HG03378 (cell line): ENCODE measurements around the gene TVP23C.

ENCODE experiments used
- ATAC-seq: cut with Tn5 transposase; IDR thresholded peaks from one replicate; pipeline ENCODE4 v1.9.1; 2021; ENCODE audit warnings: mild to moderate bottlenecking, moderate library complexity; ENCODE audit not compliant: unreplicated experiment

TVP23C gene

DNA sequence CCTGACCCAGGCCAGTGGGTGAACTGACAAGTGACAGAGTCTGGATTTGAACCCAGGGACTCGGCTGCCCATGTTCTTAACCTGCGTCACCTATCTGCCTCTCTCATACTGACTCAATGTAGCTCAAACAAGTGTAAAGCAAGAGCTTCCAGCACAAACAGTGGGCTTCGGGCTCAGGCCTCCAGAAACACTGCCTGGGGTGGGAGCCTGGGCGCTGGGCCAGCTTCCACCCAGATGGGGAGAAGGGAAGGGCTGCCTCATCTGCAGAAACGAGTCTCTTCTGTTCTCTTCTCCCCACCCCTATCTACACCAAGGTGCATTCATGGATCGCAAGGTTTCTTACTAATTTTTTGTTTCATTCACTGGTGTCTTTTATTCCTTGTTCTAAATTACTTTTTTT, 97.2 kb downstream of the TVP23C start:
- ATAC-seq: no peak

DNA sequence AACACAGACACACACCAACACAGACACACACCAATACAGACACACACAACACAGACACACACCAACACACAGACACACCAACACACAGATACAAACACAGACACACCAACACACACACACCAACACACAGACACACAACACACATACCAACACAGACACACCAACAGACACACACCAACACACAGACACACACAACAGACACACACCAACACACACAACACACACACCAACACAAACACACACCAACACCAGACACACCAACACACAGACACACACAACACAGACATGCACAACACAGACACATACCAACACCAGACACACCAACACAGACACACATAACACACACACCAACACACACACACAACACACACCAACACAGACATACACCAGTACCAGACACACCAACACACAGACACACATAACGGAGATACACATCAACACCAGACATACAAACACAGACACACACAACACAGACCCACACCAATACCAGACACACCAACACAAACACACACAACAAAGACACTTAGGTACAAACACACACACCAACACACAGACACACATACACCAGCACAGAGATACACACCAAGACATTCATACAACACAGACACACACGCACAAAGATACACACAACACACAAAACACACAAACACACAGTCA, 98.1 kb downstream of the TVP23C start:
- no peak for ATAC-seq

DNA sequence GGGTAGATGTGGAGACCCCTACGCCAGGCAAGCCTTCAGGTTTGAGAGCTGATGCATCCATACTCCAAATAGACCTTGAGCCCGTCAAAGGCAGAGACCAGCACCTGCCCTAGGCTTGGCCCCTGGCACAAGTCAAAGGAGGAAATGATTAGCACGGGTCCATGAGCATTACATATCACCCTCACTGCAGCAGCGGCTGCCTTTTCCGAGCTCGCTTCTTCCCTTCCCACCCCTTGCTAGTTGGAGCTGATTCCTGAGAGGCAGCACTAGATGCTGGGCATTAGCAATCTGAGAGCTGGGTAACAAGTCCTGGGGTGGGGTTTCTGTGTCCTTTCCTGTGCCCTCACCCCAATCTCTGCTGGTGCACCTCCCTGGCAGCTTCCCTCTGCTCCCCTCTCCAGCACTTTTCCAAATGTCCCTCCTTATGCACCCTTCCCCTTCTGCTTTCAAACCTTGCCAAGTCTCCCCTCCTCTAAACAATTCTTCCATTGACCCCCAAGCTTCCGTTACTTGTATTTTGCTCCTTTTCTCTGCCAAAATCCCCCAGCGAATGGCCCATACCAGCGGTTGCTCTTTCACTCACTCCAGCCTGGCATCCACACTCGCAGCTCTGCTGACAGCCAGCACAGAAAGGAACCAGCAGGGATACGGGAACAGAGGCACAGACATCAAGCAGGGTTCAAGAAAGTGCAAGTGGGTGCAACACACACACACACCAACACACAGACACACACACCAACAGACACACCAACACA, 98.9 kb downstream of the TVP23C start:
- ATAC-seq: no peak

DNA sequence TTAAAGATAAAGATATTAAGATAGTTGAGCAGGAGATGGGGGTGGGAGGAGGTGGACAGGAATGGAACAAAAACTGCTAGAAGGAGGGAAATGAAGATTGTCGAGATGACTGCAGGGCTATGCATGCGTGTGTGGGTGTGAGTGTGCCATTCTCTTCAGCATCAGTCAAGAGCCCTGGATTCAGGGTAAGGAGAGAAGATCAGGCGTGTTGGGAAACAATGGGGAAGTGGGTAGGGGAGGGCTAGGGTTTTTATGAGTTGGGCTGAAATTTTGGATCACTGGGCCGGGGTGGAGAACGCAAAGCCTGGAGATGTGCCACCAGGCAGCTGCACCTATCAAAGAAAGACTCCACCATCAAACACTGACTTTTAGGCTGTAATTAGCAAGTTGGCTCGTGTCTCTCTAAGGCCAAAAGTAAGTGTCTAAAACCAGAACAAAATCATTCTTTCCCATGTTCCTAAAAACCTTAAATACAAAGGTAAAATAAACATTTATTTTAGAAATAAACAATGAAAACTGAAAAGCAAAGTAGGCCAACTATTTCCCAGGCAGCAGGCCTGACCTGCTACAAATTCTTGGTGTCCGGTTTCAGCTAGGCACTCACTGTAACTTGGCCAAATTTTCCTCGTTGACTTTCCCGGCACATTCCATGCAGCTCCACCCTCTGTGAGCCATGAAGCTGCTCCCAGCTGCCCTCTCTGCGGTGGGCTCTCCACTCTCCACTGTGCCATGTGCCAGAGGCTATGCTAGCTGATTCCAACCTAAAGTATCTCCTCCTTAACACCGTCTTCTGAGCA, 100.1 kb downstream of the TVP23C start:
- no peak for ATAC-seq

DNA sequence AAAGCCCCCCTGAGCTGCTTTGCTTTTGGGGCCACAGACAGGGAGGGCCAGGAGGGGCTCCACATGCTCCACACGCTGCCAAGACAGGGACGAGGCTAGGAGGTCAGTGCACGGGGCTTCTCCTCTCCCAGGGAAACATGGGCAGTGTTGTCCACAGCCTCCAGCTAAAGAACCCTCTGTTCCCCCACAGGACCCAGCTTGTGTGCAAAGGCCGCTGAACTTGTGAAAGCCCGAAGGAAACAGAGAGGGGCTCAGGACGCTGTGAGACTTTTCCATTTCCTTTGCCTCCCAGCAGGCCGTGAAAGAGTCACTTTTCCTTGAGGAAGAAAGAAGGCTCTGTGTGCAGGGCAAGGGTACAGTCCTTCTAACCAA, 105.6 kb downstream of the TVP23C start:
- no peak for ATAC-seq

GRCh38 chr17:15456972-15457722, 106.1 kb downstream of the TVP23C start:
- no peak for ATAC-seq

DNA sequence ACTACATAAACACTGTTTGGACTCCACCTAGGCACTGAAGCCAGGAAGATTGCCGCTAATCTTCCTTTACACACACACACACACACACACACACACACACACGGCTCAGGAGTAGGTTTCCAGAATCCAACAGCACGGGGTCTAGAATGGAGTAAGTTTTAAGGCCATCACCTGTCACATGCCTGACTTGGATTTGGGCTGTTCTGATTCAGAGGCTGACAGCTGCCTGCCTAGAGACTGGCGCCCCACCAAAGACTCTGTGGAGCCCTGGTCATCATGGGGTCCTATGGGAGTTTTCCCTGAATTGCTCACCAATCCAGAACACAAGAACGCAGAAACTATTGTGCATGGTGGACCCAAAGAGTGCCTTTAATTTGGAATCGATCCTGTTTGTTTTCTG, 106.8 kb downstream of the TVP23C start:
- no peak for ATAC-seq

GRCh38 chr17:15454346-15454745, 108.9 kb downstream of the TVP23C start:
- no peak for ATAC-seq

GRCh38 chr17:15453782-15454181, 109.5 kb downstream of the TVP23C start:
- no peak for ATAC-seq

DNA sequence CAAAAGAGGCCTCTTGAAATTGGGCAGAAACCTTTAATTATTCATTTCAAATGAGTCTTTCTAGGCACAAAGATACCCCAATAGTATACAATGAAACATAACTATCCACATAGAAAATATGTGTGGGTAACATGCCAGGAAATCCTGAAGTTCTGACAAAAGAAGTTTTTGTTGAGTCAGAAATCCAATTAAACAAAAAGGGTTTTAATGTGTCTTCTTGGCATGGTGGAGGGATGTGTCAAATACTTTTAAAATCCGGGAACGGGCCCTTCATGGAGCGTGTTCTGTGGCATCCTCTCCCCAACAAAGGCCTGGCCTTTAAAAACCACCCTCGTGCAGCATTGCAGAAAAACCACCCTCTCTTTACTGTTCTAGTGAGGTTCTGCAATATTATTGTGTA, 110.0 kb downstream of the TVP23C start:
- ATAC-seq: no peak

- no peak for ATAC-seq
Observed at GRCh38 chr17:15452746-15453145, 110.5 kb downstream of the TVP23C start.
